ENCODE results near the gene INO80E. TPM values are rescaled to one million over a fixed set of nuclear protein-coding genes. Genes with fewer than 3 reads are reported as not detected.

Gene INO80E
- total and polyA plus RNA-seq, 2 donors (not counting 1 experiment from before 2014, with no cell fraction given): 103 to 113 TPM

DNA sequence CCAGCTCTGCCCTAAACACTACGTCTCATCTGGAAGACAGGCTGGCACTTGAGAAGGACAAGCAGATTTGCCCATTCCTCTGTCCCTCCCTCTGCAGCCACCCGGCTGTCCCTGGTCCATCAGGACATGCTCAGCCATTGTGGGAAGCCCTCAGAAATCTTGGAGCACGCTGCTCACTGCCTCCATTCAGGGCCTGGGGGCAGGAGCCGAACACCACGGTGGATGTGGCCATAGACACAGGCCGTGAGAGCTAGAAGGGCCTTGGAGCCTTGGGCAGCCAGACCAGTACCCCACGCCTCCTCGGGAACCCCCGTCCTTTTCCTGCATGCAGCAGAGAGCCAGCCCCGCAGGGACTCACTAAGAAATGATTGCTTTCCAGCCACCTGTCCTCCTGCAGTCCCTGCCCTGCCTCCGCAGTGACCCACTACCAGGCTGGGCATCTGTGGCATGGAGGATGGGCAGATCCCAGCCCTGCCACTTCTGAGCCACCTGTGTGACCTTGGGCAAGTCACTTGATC is 11.4 kb downstream of the INO80E start:
- peaks cover 0 to 12% (median 0%) of the 10 kb centered on the region in 3 donors for H3K9me3 ChIP-seq (ENCODE audit: control extremely low read depth in 1 of 3, control insufficient read depth in 2 of 3, insufficient read depth in 1 of 3, low read length in 2 of 3)
- no peak overlapping the region for H2AFZ ChIP-seq (ENCODE audit: insufficient read depth, low read depth, low read length, poor library complexity, severe bottlenecking)
- H3K27me3 Mint-ChIP-seq: peaks cover 17% of the 10 kb centered on the region
- no peaks in the 10 kb centered on the region for H4K20me1 ChIP-seq (ENCODE audit: control insufficient read depth, insufficient read depth, low read length, poor library complexity, severe bottlenecking)
- no peak overlapping the region for H3K4me2 ChIP-seq (replicated peaks; ENCODE audit: low read depth, low read length, poor library complexity, severe bottlenecking)
- H3K27me3 ChIP-seq (replicated peaks in 1 of 4; ENCODE audit: control extremely low read depth in 1 of 4, control insufficient read depth in 3 of 4, insufficient read depth in 4 of 4, low read length in 3 of 4): peaks cover 0 to 29% (median 15%) of the 10 kb centered on the region in 4 experiments
- TF ChIP-seq EZH2 (IDR thresholded peaks at IDR 0.05; ENCODE audit: borderline replicate concordance, insufficient read depth, low read depth, low read length, poor library complexity, severe bottlenecking): no peak
- TF ChIP-seq, protein P1, sequence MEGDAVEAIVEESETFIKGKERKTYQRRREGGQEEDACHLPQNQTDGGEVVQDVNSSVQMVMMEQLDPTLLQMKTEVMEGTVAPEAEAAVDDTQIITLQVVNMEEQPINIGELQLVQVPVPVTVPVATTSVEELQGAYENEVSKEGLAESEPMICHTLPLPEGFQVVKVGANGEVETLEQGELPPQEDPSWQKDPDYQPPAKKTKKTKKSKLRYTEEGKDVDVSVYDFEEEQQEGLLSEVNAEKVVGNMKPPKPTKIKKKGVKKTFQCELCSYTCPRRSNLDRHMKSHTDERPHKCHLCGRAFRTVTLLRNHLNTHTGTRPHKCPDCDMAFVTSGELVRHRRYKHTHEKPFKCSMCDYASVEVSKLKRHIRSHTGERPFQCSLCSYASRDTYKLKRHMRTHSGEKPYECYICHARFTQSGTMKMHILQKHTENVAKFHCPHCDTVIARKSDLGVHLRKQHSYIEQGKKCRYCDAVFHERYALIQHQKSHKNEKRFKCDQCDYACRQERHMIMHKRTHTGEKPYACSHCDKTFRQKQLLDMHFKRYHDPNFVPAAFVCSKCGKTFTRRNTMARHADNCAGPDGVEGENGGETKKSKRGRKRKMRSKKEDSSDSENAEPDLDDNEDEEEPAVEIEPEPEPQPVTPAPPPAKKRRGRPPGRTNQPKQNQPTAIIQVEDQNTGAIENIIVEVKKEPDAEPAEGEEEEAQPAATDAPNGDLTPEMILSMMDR (IDR thresholded peaks at IDR 0.05): no peak
- 88% methylated on average over 11 of the region's 11 CpGs for WGBS (ENCODE audit: insufficient coverage)
- peaks cover 25 to 29% of the 10 kb centered on the region in 2 donors for H3K4me1 ChIP-seq (ENCODE audit: control insufficient read depth in 2 of 2, insufficient read depth in 2 of 2, low read length in 2 of 2)
- no peak overlapping the region for H3K4me3 Mint-ChIP-seq
- H3K27ac Mint-ChIP-seq: no peak overlapping the region
- H3K79me2 ChIP-seq (ENCODE audit: control insufficient read depth, insufficient read depth, low read length): peaks cover 2% of the 10 kb centered on the region
- no peaks in the 10 kb centered on the region for H3K9me3 Mint-ChIP-seq (ENCODE audit: insufficient read depth)
- POLR2A ChIA-PET: no interaction called here
- intact Hi-C loops (cut with micrococcal nuclease): no loop called here
- H3K27ac ChIP-seq (ENCODE audit: low read length in 2 of 2): no peak overlapping the region
- H3K9ac ChIP-seq (ENCODE audit: low read length): no peak overlapping the region
- H3K4me3 ChIP-seq (ENCODE audit: control extremely low read depth in 1 of 5, extremely low read depth in 1 of 5, insufficient read depth in 1 of 5, low read depth in 2 of 5, low read length in 4 of 5): no peak overlapping the region
- H3K4me1 Mint-ChIP-seq: peaks cover 17% of the 10 kb centered on the region
- CTCF ChIA-PET: interaction anchor here (1.3 to 3.2 kb wide), 3 partner anchors 36 to 308 kb away, joined by 3 to 17 read pairs (median 3); partner anchors contain the start of gene TMEM219
- H3K36me3 ChIP-seq (replicated peaks in 1 of 2; ENCODE audit: control extremely low read depth in 1 of 2, control insufficient read depth in 1 of 2, extremely low read depth in 1 of 2, insufficient read depth in 2 of 2, low read length in 1 of 2): peaks cover 0 to 6% of the 10 kb centered on the region in 2 experiments
- DNase-seq: no peak
- ATAC-seq (ENCODE audit: low read depth): no peak

DNA sequence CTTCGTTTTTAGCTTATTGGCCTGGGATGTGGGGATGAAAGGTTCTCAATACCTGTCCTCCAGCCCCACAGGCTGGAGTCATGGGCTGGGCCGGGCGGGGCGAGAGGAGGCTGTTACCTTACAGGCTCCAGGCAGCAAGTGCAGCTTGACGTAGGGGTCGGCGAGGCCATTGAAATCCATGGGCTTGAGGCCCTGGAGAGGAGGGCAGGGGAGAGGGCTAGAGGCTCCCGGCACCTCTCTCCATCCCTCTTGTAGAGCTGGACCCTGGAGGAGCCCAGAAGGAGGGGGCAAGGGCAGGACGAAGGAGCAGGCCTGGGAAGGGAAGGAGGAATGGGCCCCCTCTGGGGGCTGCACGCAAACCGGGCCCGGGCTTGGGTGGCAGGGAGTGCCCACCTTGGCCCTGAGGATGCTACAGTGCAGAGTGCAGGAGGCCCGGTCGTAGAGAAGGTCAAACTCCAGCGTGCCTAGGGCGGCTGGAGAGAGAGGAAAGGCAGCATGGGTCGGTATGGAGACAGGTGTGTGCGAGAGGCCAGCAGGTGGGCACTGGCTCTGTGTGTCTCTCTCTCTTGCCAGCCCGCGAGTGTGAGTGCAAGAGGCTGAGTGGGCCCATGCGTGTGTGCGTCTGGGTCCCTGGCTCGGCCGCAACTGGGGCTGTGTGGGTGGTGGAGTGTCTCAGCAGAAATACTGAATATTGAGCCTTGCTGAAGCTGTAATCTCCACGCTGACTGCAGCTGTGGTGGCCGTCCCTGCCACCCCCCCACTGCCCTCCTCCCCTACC is 13.2 kb downstream of the INO80E start:
- H3K27ac Mint-ChIP-seq: no peak overlapping the region
- Histone ChIP-seq H3K4me1 (ENCODE audit: control insufficient read depth in 2 of 2, insufficient read depth in 2 of 2, low read length in 2 of 2) (peaks cover 25 to 29% of the 10 kb centered on the region in 2 donors), H3K4me2 (replicated peaks; ENCODE audit: low read depth, low read length, poor library complexity, severe bottlenecking) (no peak overlapping the region), H3K4me3 (ENCODE audit: control extremely low read depth in 1 of 5, extremely low read depth in 1 of 5, insufficient read depth in 1 of 5, low read depth in 2 of 5, low read length in 4 of 5) (no peak overlapping the region), H3K9ac (ENCODE audit: low read length) (no peak overlapping the region), H3K27ac (ENCODE audit: low read length in 2 of 2) (no peak overlapping the region), H3K27me3 (replicated peaks in 1 of 4; ENCODE audit: control extremely low read depth in 1 of 4, control insufficient read depth in 3 of 4, insufficient read depth in 4 of 4, low read length in 3 of 4) (peaks cover 0 to 29% (median 15%) of the 10 kb centered on the region in 4 experiments), H3K79me2 (ENCODE audit: control insufficient read depth, insufficient read depth, low read length) (peaks cover 2% of the 10 kb centered on the region), H3K36me3 (replicated peaks in 1 of 2; ENCODE audit: control extremely low read depth in 1 of 2, control insufficient read depth in 1 of 2, extremely low read depth in 1 of 2, insufficient read depth in 2 of 2, low read length in 1 of 2) (peaks cover 0 to 3% of the 10 kb centered on the region in 2 experiments), H2AFZ (ENCODE audit: insufficient read depth, low read depth, low read length, poor library complexity, severe bottlenecking) (no peak overlapping the region), H4K20me1 (ENCODE audit: control insufficient read depth, insufficient read depth, low read length, poor library complexity, severe bottlenecking) (no peaks in the 10 kb centered on the region), H3K9me3 (ENCODE audit: control extremely low read depth in 1 of 3, control insufficient read depth in 2 of 3, insufficient read depth in 1 of 3, low read length in 2 of 3) (peaks cover 0 to 12% (median 0%) of the 10 kb centered on the region in 3 donors)
- WGBS (ENCODE audit: insufficient coverage): 67% methylated on average over 21 of the region's 26 CpGs
- peak overlapping the region; percentile 32 for H3K4me3 Mint-ChIP-seq
- intact Hi-C loops (cut with micrococcal nuclease): no loop called here
- ATAC-seq (ENCODE audit: low read depth) (no peak), DNase-seq (no peak)
- peaks cover 16% of the 10 kb centered on the region for H3K4me1 Mint-ChIP-seq
- POLR2A ChIA-PET: interaction anchor here (0.5 kb wide), 1 partner anchor 585 kb away, joined by 5 read pairs; no protein-coding TSS in a partner anchor
- H3K9me3 Mint-ChIP-seq (ENCODE audit: insufficient read depth): no peaks in the 10 kb centered on the region
- TF ChIP-seq EZH2 (IDR thresholded peaks at IDR 0.05; ENCODE audit: borderline replicate concordance, insufficient read depth, low read depth, low read length, poor library complexity, severe bottlenecking): no peak
- CTCF ChIA-PET: interaction anchor here (3.2 kb wide), 1 partner anchor 310 kb away, joined by 17 read pairs; no protein-coding TSS in a partner anchor
- H3K27me3 Mint-ChIP-seq: peaks cover 17% of the 10 kb centered on the region
